HepG2 (cell line): ENCODE results near the gene PSRC1. TPM values are rescaled to one million over a fixed set of nuclear protein-coding genes. Genes with fewer than 3 reads are reported as not detected.
A peak's percentile ranks its signal among the peaks of the same experiment; 100 is the strongest.

Experiments
- CREM ChIP-seq, 2 experiments: sonication (generic) in 1 of 2; formaldehyde crosslinking in 1 of 2; IDR thresholded peaks; 2 replicates each; pipeline versions ENCODE4 v1.4.0 to v1.6.1; 2016 to 2020; ENCODE audit warnings: antibody characterized with exemption in 1 of 2, mild to moderate bottlenecking in 1 of 2, missing genetic modification reagents in 1 of 2
- DRAP1 ChIP-seq: IDR thresholded peaks from 2 replicates; pipeline ENCODE4 v1.6.1; 2016; ENCODE audit warnings: missing genetic modification reagents, missing compliant biosample characterization
- EZH2 ChIP-seq: conservative IDR thresholded peaks from 2 replicates; pipeline ENCODE4 v1.6.1; 2012; ENCODE audit warnings: mild to moderate bottlenecking, low read depth, low read length, moderate library complexity
- HNF1B ChIP-seq: sonication (generic); formaldehyde crosslinking; IDR thresholded peaks from 2 replicates; pipeline ENCODE4 v1.5.1; 2020; ENCODE audit warnings: mild to moderate bottlenecking, moderate library complexity, missing genetic modification reagents
- KDM3A ChIP-seq: IDR thresholded peaks from 2 replicates; pipeline ENCODE4 v1.6.1; 2018; ENCODE audit warnings: low read depth, missing compliant biosample characterization
- MEIS1 ChIP-seq: sonication (generic); formaldehyde crosslinking; IDR thresholded peaks from 2 replicates; pipeline ENCODE4 v1.9.0; 2021; ENCODE audit warnings: mild to moderate bottlenecking, missing genetic modification reagents, moderate library complexity, borderline replicate concordance
- MXD4 ChIP-seq: IDR thresholded peaks from 2 replicates; pipeline ENCODE4 v1.6.1; 2016; ENCODE audit warnings: mild to moderate bottlenecking, missing biosample characterization, missing genetic modification reagents
- NONO ChIP-seq, 2 experiments: fragments of 450-650 bp in 1 of 2; sonication (generic) in 1 of 2; formaldehyde crosslinking in 1 of 2; IDR thresholded peaks in 1 of 2; conservative IDR thresholded peaks in 1 of 2; 2 replicates each; pipeline versions ENCODE4 v1.6.1 to v1.8.0; 2017 to 2022; ENCODE audit warnings: mild to moderate bottlenecking in 1 of 2, missing genetic modification reagents in 1 of 2, moderate library complexity in 1 of 2
- POLR2AphosphoS5 ChIP-seq: IDR thresholded peaks from 2 replicates; pipeline ENCODE4 v1.6.1; 2012; ENCODE audit warnings: low read depth, low read length
- SMAD3 ChIP-seq: sonication (generic); formaldehyde crosslinking; IDR thresholded peaks from 2 replicates; pipeline ENCODE4 v1.4.0; 2020; ENCODE audit warnings: missing genetic modification reagents
- SRSF1 ChIP-seq: fragments of 200-400 bp; formaldehyde crosslinking; optimal IDR thresholded peaks from 2 replicates; pipeline ENCODE3; 2017; ENCODE audit warnings: mild to moderate bottlenecking, low read depth, low read length, moderate library complexity
- TIGD3 ChIP-seq: sonication (generic); formaldehyde crosslinking; IDR thresholded peaks from 2 replicates; pipeline ENCODE4 v1.5.1; 2020; ENCODE audit warnings: mild to moderate bottlenecking, missing genetic modification reagents, borderline replicate concordance
- ZBTB10 ChIP-seq: sonication (generic); formaldehyde crosslinking; IDR thresholded peaks from 2 replicates; pipeline ENCODE4 v1.4.0; 2020; ENCODE audit warnings: missing genetic modification reagents, borderline replicate concordance
- ZEB1 ChIP-seq: IDR thresholded peaks from 2 replicates; pipeline ENCODE4 v1.6.1; 2012; ENCODE audit warnings: mild to moderate bottlenecking, low read depth, inconsistent platforms; ENCODE audit not compliant: insufficient replicate concordance
- ZNF33A ChIP-seq: sonication (generic); formaldehyde crosslinking; IDR thresholded peaks from 2 replicates; pipeline ENCODE4 v1.5.1; 2020; ENCODE audit warnings: missing genetic modification reagents, mild to moderate bottlenecking, moderate library complexity, borderline replicate concordance
- ZNF362 ChIP-seq: sonication (generic); formaldehyde crosslinking; IDR thresholded peaks from 2 replicates; pipeline ENCODE4 v1.4.0; 2020; ENCODE audit warnings: missing genetic modification reagents, mild to moderate bottlenecking, borderline replicate concordance
- ZNF501 ChIP-seq: sonication (generic); formaldehyde crosslinking; IDR thresholded peaks from 2 replicates; pipeline ENCODE4 v1.5.1; 2020; ENCODE audit warnings: mild to moderate bottlenecking, moderate library complexity, missing genetic modification reagents
- ZNF558 ChIP-seq: sonication (generic); formaldehyde crosslinking; IDR thresholded peaks from 2 replicates; pipeline ENCODE4 v1.9.0; 2022; ENCODE audit warnings: mild to moderate bottlenecking, missing genetic modification reagents, borderline replicate concordance
- ZNF564 ChIP-seq: sonication (generic); formaldehyde crosslinking; IDR thresholded peaks from 2 replicates; pipeline ENCODE4 v1.8.1; 2023; ENCODE audit warnings: mild to moderate bottlenecking, missing genetic modification reagents
- ZNF577 ChIP-seq: sonication (generic); formaldehyde crosslinking; IDR thresholded peaks from 2 replicates; pipeline ENCODE4 v1.4.0; 2020; ENCODE audit warnings: mild to moderate bottlenecking, low read depth, missing genetic modification reagents, borderline replicate concordance
- ZNF766 ChIP-seq: sonication (generic); formaldehyde crosslinking; IDR thresholded peaks from 2 replicates; pipeline ENCODE4 v1.5.0; 2020; ENCODE audit warnings: missing genetic modification reagents, borderline replicate concordance
- polyA plus RNA-seq, 8 experiments: library from polyadenylated mRNA; depleted of rRNA in 3 of 8; stranded (reverse) in 7 of 8; unstranded in 1 of 8; fragments of >200 nt; fragmentation: Illumina TruSeq in 4 of 8; extraction: Trizol in 4 of 8; gene quantifications; 2 replicates each; pipeline versions ENCODE4 v1.2.1 to v1.2.3, GENCODE V29; 2011 to 2016; ENCODE audit warnings: low read depth in 4 of 8, missing spikeins in 1 of 8, mixed read lengths in 1 of 8; ENCODE audit not compliant: insufficient read depth in 1 of 8
- total RNA-seq, 5 experiments: library from RNA; depleted of rRNA; stranded (reverse); fragments of >200 nt; fragmentation: Illumina TruSeq; extraction: Trizol; gene quantifications; 2 replicates each; pipeline ENCODE4 v1.2.3, GENCODE V29; 2016; ENCODE audit warnings: low read depth in 1 of 5

Gene PSRC1
- total and polyA plus RNA-seq, 2 of the 13 experiments (the other 11 are each of a cell fraction or from before 2014, with no cell fraction given), result 28.6 to 30.3 TPM

- no peak for TF ChIP-seq CREM (IDR thresholded peaks at IDR 0.05)
- no peak for TF ChIP-seq CREM (CRISPR knock-in tag; IDR thresholded peaks at IDR 0.05)
- TF ChIP-seq EZH2, result no peak
- no peak for TF ChIP-seq DRAP1 (CRISPR knock-in tag)
- TF ChIP-seq MEIS1 (CRISPR knock-in tag), result no peak
- no peak for TF ChIP-seq SRSF1
- no peak for TF ChIP-seq ZNF362 (CRISPR knock-in tag)
- no peak for TF ChIP-seq KDM3A (CRISPR knock-in tag)
- no peak for TF ChIP-seq TIGD3 (CRISPR knock-in tag)
- TF ChIP-seq HNF1B (CRISPR knock-in tag), result no peak
- TF ChIP-seq ZNF33A (CRISPR knock-in tag), result no peak
- no peak for TF ChIP-seq ZNF501 (CRISPR knock-in tag)
- no peak for TF ChIP-seq ZNF766
- TF ChIP-seq ZBTB10 (CRISPR knock-in tag), result no peak
- TF ChIP-seq ZEB1, result no peak
- TF ChIP-seq SMAD3 (CRISPR knock-in tag), result no peak; the same call in none of the 2 replicates
- no peak for TF ChIP-seq ZNF564
- TF ChIP-seq POLR2AphosphoS5, result peak; percentile 40
- TF ChIP-seq MXD4 (CRISPR knock-in tag), result no peak
- TF ChIP-seq ZNF558 (CRISPR knock-in tag), result no peak
- TF ChIP-seq ZNF577 (CRISPR knock-in tag), result no peak
- TF ChIP-seq NONO (IDR thresholded peaks at IDR 0.05), result no peak
- no peak; the same call in 1 of the 2 replicates for TF ChIP-seq NONO (CRISPR knock-in tag; conservative IDR thresholded peaks at IDR 0.05)
Observed at GRCh38 chr1:109299558-109300343, 16.8 kb upstream of the PSRC1 start (continued).
